ENCODE results near the gene NEGR1.

NEGR1 gene

GRCh38 chr1:71774705-71775104 is 507.6 kb downstream of the NEGR1 start:
- no peak overlapping the region for H3K4me3 ChIP-seq (ENCODE audit: insufficient read depth, low read depth, low read length, poor library complexity, severe bottlenecking)
- H3K9me3 ChIP-seq (ENCODE audit: control insufficient read depth, low read length): no peaks in the 10 kb centered on the region
- H3K27ac ChIP-seq (ENCODE audit: insufficient read depth, low read length, poor library complexity, severe bottlenecking): no peak overlapping the region
- H3K27me3 ChIP-seq (replicated peaks; ENCODE audit: control insufficient read depth, insufficient read depth, low read length, poor library complexity, severe bottlenecking): no peaks in the 10 kb centered on the region
- H3K4me1 ChIP-seq (ENCODE audit: control insufficient read depth, insufficient read depth, low read length, poor library complexity, severe bottlenecking): no peaks in the 10 kb centered on the region
- no peaks in the 10 kb centered on the region for H3K36me3 ChIP-seq (ENCODE audit: control insufficient read depth, insufficient read depth, low read length)
- no peak for DNase-seq

- H3K4me1 ChIP-seq (ENCODE audit: control insufficient read depth, insufficient read depth, low read length, poor library complexity, severe bottlenecking): no peaks in the 10 kb centered on the region
- no peak overlapping the region for H3K27ac ChIP-seq (ENCODE audit: insufficient read depth, low read length, poor library complexity, severe bottlenecking)
- peaks cover 4% of the 10 kb centered on the region for H3K9me3 ChIP-seq (ENCODE audit: control insufficient read depth, low read length)
- no peak for DNase-seq
- no peaks in the 10 kb centered on the region for H3K27me3 ChIP-seq (replicated peaks; ENCODE audit: control insufficient read depth, insufficient read depth, low read length, poor library complexity, severe bottlenecking)
- H3K4me3 ChIP-seq (ENCODE audit: insufficient read depth, low read depth, low read length, poor library complexity, severe bottlenecking): no peak overlapping the region
- H3K36me3 ChIP-seq (ENCODE audit: control insufficient read depth, insufficient read depth, low read length): no peaks in the 10 kb centered on the region
These were observed 512.2 kb downstream of the NEGR1 start for GRCh38 chr1:71770121-71770520.

GRCh38 chr1:71766748-71767147 is 515.6 kb downstream of the NEGR1 start:
- Histone ChIP-seq H3K4me3 (ENCODE audit: insufficient read depth, low read depth, low read length, poor library complexity, severe bottlenecking) (no peak overlapping the region), H3K4me1 (ENCODE audit: control insufficient read depth, insufficient read depth, low read length, poor library complexity, severe bottlenecking) (no peaks in the 10 kb centered on the region), H3K27ac (ENCODE audit: insufficient read depth, low read length, poor library complexity, severe bottlenecking) (no peak overlapping the region), H3K27me3 (replicated peaks; ENCODE audit: control insufficient read depth, insufficient read depth, low read length, poor library complexity, severe bottlenecking) (no peaks in the 10 kb centered on the region), H3K9me3 (ENCODE audit: control insufficient read depth, low read length) (peaks cover 4% of the 10 kb centered on the region), H3K36me3 (ENCODE audit: control insufficient read depth, insufficient read depth, low read length) (no peaks in the 10 kb centered on the region)
- DNase-seq: no peak

GRCh38 chr1:71762514-71763255 is 519.7 kb downstream of the NEGR1 start:
- Histone ChIP-seq H3K36me3 (ENCODE audit: control insufficient read depth, insufficient read depth, low read length) (no peaks in the 10 kb centered on the region), H3K4me1 (ENCODE audit: control insufficient read depth, insufficient read depth, low read length, poor library complexity, severe bottlenecking) (no peaks in the 10 kb centered on the region), H3K9me3 (ENCODE audit: control insufficient read depth, low read length) (peaks cover 2% of the 10 kb centered on the region), H3K27me3 (replicated peaks; ENCODE audit: control insufficient read depth, insufficient read depth, low read length, poor library complexity, severe bottlenecking) (no peaks in the 10 kb centered on the region), H3K27ac (ENCODE audit: insufficient read depth, low read length, poor library complexity, severe bottlenecking) (no peak overlapping the region), H3K4me3 (ENCODE audit: insufficient read depth, low read depth, low read length, poor library complexity, severe bottlenecking) (no peak overlapping the region)
- DNase-seq: no peak

GRCh38 chr1:71755441-71755840 is 526.9 kb downstream of the NEGR1 start:
- Histone ChIP-seq H3K4me3 (ENCODE audit: insufficient read depth, low read depth, low read length, poor library complexity, severe bottlenecking) (no peak overlapping the region), H3K27me3 (replicated peaks; ENCODE audit: control insufficient read depth, insufficient read depth, low read length, poor library complexity, severe bottlenecking) (no peaks in the 10 kb centered on the region), H3K27ac (ENCODE audit: insufficient read depth, low read length, poor library complexity, severe bottlenecking) (no peak overlapping the region), H3K9me3 (ENCODE audit: control insufficient read depth, low read length) (no peaks in the 10 kb centered on the region), H3K36me3 (ENCODE audit: control insufficient read depth, insufficient read depth, low read length) (no peaks in the 10 kb centered on the region), H3K4me1 (ENCODE audit: control insufficient read depth, insufficient read depth, low read length, poor library complexity, severe bottlenecking) (no peaks in the 10 kb centered on the region)
- no peak for DNase-seq

- Histone ChIP-seq H3K9me3 (ENCODE audit: control insufficient read depth, low read length) (no peaks in the 10 kb centered on the region), H3K4me1 (ENCODE audit: control insufficient read depth, insufficient read depth, low read length, poor library complexity, severe bottlenecking) (no peaks in the 10 kb centered on the region), H3K36me3 (ENCODE audit: control insufficient read depth, insufficient read depth, low read length) (no peaks in the 10 kb centered on the region), H3K27ac (ENCODE audit: insufficient read depth, low read length, poor library complexity, severe bottlenecking) (no peak overlapping the region), H3K27me3 (replicated peaks; ENCODE audit: control insufficient read depth, insufficient read depth, low read length, poor library complexity, severe bottlenecking) (no peaks in the 10 kb centered on the region), H3K4me3 (ENCODE audit: insufficient read depth, low read depth, low read length, poor library complexity, severe bottlenecking) (no peak overlapping the region)
- DNase-seq: no peak
These were observed 528.6 kb downstream of the NEGR1 start for GRCh38 chr1:71753746-71754145.

- Histone ChIP-seq H3K36me3 (ENCODE audit: control insufficient read depth, insufficient read depth, low read length) (no peaks in the 10 kb centered on the region), H3K9me3 (ENCODE audit: control insufficient read depth, low read length) (no peaks in the 10 kb centered on the region), H3K4me1 (ENCODE audit: control insufficient read depth, insufficient read depth, low read length, poor library complexity, severe bottlenecking) (no peaks in the 10 kb centered on the region), H3K27me3 (replicated peaks; ENCODE audit: control insufficient read depth, insufficient read depth, low read length, poor library complexity, severe bottlenecking) (no peaks in the 10 kb centered on the region), H3K27ac (ENCODE audit: insufficient read depth, low read length, poor library complexity, severe bottlenecking) (no peak overlapping the region), H3K4me3 (ENCODE audit: insufficient read depth, low read depth, low read length, poor library complexity, severe bottlenecking) (no peak overlapping the region)
- no peak for DNase-seq
These were observed 537.0 kb downstream of the NEGR1 start for GRCh38 chr1:71745326-71745725.

- H3K9me3 ChIP-seq (ENCODE audit: control insufficient read depth, low read length): no peaks in the 10 kb centered on the region
- no peak overlapping the region for H3K4me3 ChIP-seq (ENCODE audit: insufficient read depth, low read depth, low read length, poor library complexity, severe bottlenecking)
- no peak for DNase-seq
- H3K36me3 ChIP-seq (ENCODE audit: control insufficient read depth, insufficient read depth, low read length): no peaks in the 10 kb centered on the region
- no peak overlapping the region for H3K27ac ChIP-seq (ENCODE audit: insufficient read depth, low read length, poor library complexity, severe bottlenecking)
- no peaks in the 10 kb centered on the region for H3K27me3 ChIP-seq (replicated peaks; ENCODE audit: control insufficient read depth, insufficient read depth, low read length, poor library complexity, severe bottlenecking)
- no peaks in the 10 kb centered on the region for H3K4me1 ChIP-seq (ENCODE audit: control insufficient read depth, insufficient read depth, low read length, poor library complexity, severe bottlenecking)
These were observed 538.5 kb downstream of the NEGR1 start for GRCh38 chr1:71743862-71744261.

- Histone ChIP-seq H3K9me3 (ENCODE audit: control insufficient read depth, low read length) (no peaks in the 10 kb centered on the region), H3K27ac (ENCODE audit: insufficient read depth, low read length, poor library complexity, severe bottlenecking) (no peak overlapping the region), H3K36me3 (ENCODE audit: control insufficient read depth, insufficient read depth, low read length) (no peaks in the 10 kb centered on the region), H3K4me3 (ENCODE audit: insufficient read depth, low read depth, low read length, poor library complexity, severe bottlenecking) (no peak overlapping the region), H3K4me1 (ENCODE audit: control insufficient read depth, insufficient read depth, low read length, poor library complexity, severe bottlenecking) (no peaks in the 10 kb centered on the region), H3K27me3 (replicated peaks; ENCODE audit: control insufficient read depth, insufficient read depth, low read length, poor library complexity, severe bottlenecking) (no peaks in the 10 kb centered on the region)
- DNase-seq: no peak
These were observed 543.4 kb downstream of the NEGR1 start for GRCh38 chr1:71738910-71739309.

- H3K9me3 ChIP-seq (ENCODE audit: control insufficient read depth, low read length): no peaks in the 10 kb centered on the region
- no peaks in the 10 kb centered on the region for H3K4me1 ChIP-seq (ENCODE audit: control insufficient read depth, insufficient read depth, low read length, poor library complexity, severe bottlenecking)
- H3K36me3 ChIP-seq (ENCODE audit: control insufficient read depth, insufficient read depth, low read length): no peaks in the 10 kb centered on the region
- DNase-seq: no peak
- H3K27me3 ChIP-seq (replicated peaks; ENCODE audit: control insufficient read depth, insufficient read depth, low read length, poor library complexity, severe bottlenecking): no peaks in the 10 kb centered on the region
- no peak overlapping the region for H3K4me3 ChIP-seq (ENCODE audit: insufficient read depth, low read depth, low read length, poor library complexity, severe bottlenecking)
- H3K27ac ChIP-seq (ENCODE audit: insufficient read depth, low read length, poor library complexity, severe bottlenecking): no peak overlapping the region
These were observed 544.1 kb downstream of the NEGR1 start for GRCh38 chr1:71738256-71738655.

All from effector memory CD4-positive, alpha-beta T cell (primary cell).